ENCODE results near the gene ADAMTS5. TPM values are rescaled to one million over a fixed set of nuclear protein-coding genes. Genes with fewer than 3 reads are reported as not detected.

The ADAMTS5 gene
- total and polyA plus RNA-seq, 2 of the 8 experiments (the other 6 are each of a cell fraction or from before 2014, with no cell fraction given) = 0.20 to 1.1 TPM

- TF ChIP-seq CHD7 (IDR thresholded peaks at IDR 0.05; ENCODE audit: insufficient replicate concordance, low read length) = no peak
- no peak for TF ChIP-seq TEAD4 (IDR thresholded peaks at IDR 0.05; ENCODE audit: low read depth, low read length)
- no peak for TF ChIP-seq CBX5 (IDR thresholded peaks at IDR 0.05; ENCODE audit: low read depth, low read length)
- no peak for TF ChIP-seq JUND (IDR thresholded peaks at IDR 0.05; ENCODE audit: low read length)
- TF ChIP-seq TCF12 (IDR thresholded peaks at IDR 0.05; ENCODE audit: low read depth, low read length) = no peak
- peak; percentile 53; the same call in 1 of the 2 replicates for TF ChIP-seq E2F6 (IDR thresholded peaks at IDR 0.05)
- TF ChIP-seq EZH2 (IDR thresholded peaks at IDR 0.05; ENCODE audit: low read depth, low read length, severe bottlenecking) = no peak
- no peak for TF ChIP-seq SIX5 (IDR thresholded peaks at IDR 0.05; ENCODE audit: low read depth, low read length)
- 0 out of 2 replicates have a peak, but pooled peaks have one; percentile 25 for TF ChIP-seq ATF3 (IDR thresholded peaks at IDR 0.05; ENCODE audit: insufficient read depth, low read depth, low read length)
- TF ChIP-seq HDAC2 (IDR thresholded peaks at IDR 0.05; ENCODE audit: borderline replicate concordance in 1 of 2, low read depth in 2 of 2, low read length in 2 of 2) = no peak
These were observed 5.2 kb downstream of the ADAMTS5 start (continued) for GRCh38 chr21:26961698-26962097.

All from H1 (cell line).